WTC11 (cell line): ENCODE results near the gene ZNF672.

Source experiments
- ATF6 ChIP-seq: sonication (generic); formaldehyde crosslinking; IDR thresholded peaks from 2 replicates; pipeline ENCODE4 v1.8.1; 2023; ENCODE audit warnings: mild to moderate bottlenecking, missing genetic modification reagents
- FOXP1 ChIP-seq: sonication (generic); formaldehyde crosslinking; IDR thresholded peaks from 2 replicates; pipeline ENCODE4 v1.8.0; 2022; ENCODE audit warnings: missing genetic modification reagents, mild to moderate bottlenecking, moderate library complexity, borderline replicate concordance
- MXD4 ChIP-seq: fragments of 250-450 bp; sonication (Bioruptor Pico); IDR thresholded peaks from 2 replicates; pipeline ENCODE4 v1.8.0; 2021; ENCODE audit warnings: mild to moderate bottlenecking, moderate library complexity, borderline replicate concordance
- SP1 ChIP-seq: sonication (generic); formaldehyde crosslinking; conservative IDR thresholded peaks from 2 replicates; pipeline ENCODE4 v1.8.1; 2022; ENCODE audit warnings: missing genetic modification reagents
- TEAD1 ChIP-seq: sonication (generic); formaldehyde crosslinking; IDR thresholded peaks from 2 replicates; pipeline ENCODE4 v1.8.0; 2022; ENCODE audit warnings: mild to moderate bottlenecking, missing genetic modification reagents
- TF ChIP-seq, protein P1 (sequence below): fragments of 200-600 bp; IDR thresholded peaks from 2 replicates; pipeline ENCODE4 v1.8.0; 2022; ENCODE audit warnings: antibody characterized with exemption
- TF ChIP-seq, protein P2 (sequence below): sonication (generic); formaldehyde crosslinking; IDR thresholded peaks from 2 replicates; pipeline ENCODE4 v1.8.1; 2022; ENCODE audit warnings: low read depth, missing genetic modification reagents, borderline replicate concordance

GRCh38 chr1:248841702-248842395 lies 3.8 kb downstream of the ZNF672 start:
- TF ChIP-seq, protein P1, sequence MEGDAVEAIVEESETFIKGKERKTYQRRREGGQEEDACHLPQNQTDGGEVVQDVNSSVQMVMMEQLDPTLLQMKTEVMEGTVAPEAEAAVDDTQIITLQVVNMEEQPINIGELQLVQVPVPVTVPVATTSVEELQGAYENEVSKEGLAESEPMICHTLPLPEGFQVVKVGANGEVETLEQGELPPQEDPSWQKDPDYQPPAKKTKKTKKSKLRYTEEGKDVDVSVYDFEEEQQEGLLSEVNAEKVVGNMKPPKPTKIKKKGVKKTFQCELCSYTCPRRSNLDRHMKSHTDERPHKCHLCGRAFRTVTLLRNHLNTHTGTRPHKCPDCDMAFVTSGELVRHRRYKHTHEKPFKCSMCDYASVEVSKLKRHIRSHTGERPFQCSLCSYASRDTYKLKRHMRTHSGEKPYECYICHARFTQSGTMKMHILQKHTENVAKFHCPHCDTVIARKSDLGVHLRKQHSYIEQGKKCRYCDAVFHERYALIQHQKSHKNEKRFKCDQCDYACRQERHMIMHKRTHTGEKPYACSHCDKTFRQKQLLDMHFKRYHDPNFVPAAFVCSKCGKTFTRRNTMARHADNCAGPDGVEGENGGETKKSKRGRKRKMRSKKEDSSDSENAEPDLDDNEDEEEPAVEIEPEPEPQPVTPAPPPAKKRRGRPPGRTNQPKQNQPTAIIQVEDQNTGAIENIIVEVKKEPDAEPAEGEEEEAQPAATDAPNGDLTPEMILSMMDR: peak; percentile 36
- TF ChIP-seq SP1 (CRISPR knock-in tag) (no peak), TEAD1 (CRISPR knock-in tag) (no peak), MXD4 (CRISPR knock-in tag) (no peak), ATF6 (no peak), FOXP1 (CRISPR knock-in tag) (no peak)
- TF ChIP-seq, protein P2, sequence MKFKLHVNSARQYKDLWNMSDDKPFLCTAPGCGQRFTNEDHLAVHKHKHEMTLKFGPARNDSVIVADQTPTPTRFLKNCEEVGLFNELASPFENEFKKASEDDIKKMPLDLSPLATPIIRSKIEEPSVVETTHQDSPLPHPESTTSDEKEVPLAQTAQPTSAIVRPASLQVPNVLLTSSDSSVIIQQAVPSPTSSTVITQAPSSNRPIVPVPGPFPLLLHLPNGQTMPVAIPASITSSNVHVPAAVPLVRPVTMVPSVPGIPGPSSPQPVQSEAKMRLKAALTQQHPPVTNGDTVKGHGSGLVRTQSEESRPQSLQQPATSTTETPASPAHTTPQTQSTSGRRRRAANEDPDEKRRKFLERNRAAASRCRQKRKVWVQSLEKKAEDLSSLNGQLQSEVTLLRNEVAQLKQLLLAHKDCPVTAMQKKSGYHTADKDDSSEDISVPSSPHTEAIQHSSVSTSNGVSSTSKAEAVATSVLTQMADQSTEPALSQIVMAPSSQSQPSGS (CRISPR knock-in tag): no peak
